AG04450 (cell line): ENCODE data around the gene NPHP4. TPM values are rescaled to one million over a fixed set of nuclear protein-coding genes. Genes with fewer than 3 reads are reported as not detected.

Experiments
- CTCF ChIA-PET: fragments of 300-600, 350-600 bp; formaldehyde crosslinking; extraction: SDS; loops from one replicate; lab custom pipeline; 2022; ENCODE audit warnings: antibody characterized with exemption, inconsistent platforms; lab: Charles Lee
- POLR2A ChIA-PET: fragments of 350-600 bp; formaldehyde crosslinking; extraction: SDS; loops from one replicate; lab custom pipeline; 2021; ENCODE audit warnings: antibody characterized with exemption, inconsistent platforms; lab: Yijun Ruan, JAX
- DNase-seq: peaks from one replicate; pipeline ENCODE4 v3.0.0-alpha.2; 2011; ENCODE audit warnings: low read depth, low spot score
- H3K27ac ChIP-seq: one replicate; pipeline ENCODE4 v1.5.1; 2012; ENCODE audit warnings: low read depth, low read length, control low read depth
- H3K27me3 ChIP-seq: one replicate; pipeline ENCODE4 v1.6.0; 2012; ENCODE audit warnings: low read length; ENCODE audit not compliant: control insufficient read depth, insufficient read depth
- H3K4me3 ChIP-seq: 2 replicates; pipeline ENCODE4 v1.5.1; 2011; ENCODE audit warnings: mild to moderate bottlenecking, low read depth, low read length, control low read depth
- H3K9me3 ChIP-seq: 2 replicates; pipeline ENCODE4 v1.5.1; 2012; ENCODE audit warnings: low read length; ENCODE audit not compliant: control insufficient read depth, insufficient read depth
- CTCF ChIP-seq: IDR thresholded peaks from 2 replicates; pipeline ENCODE4 v1.5.1; 2011; ENCODE audit warnings: low read depth, low read length, control low read depth, inconsistent platforms
- polyA plus RNA-seq: library from polyadenylated mRNA; depleted of rRNA; stranded (reverse); fragments of >200 nt; gene quantifications from 2 replicates; pipeline ENCODE4 v1.2.3, GENCODE V29; 2011

NPHP4 gene
- polyA plus RNA-seq, 1 experiment: 1.6 TPM

- DNase-seq: no peak
- ChIA-PET POLR2A (no interaction called here), CTCF (no interaction called here)
- Histone ChIP-seq H3K9me3 (no peaks in the 10 kb centered on the region; the same call in 1 of the 2 replicates), H3K27me3 (no peaks in the 10 kb centered on the region), H3K4me3 (no peak overlapping the region), H3K27ac (no peak overlapping the region)
- TF ChIP-seq CTCF: no peak
These were observed 105.5 kb downstream of the NPHP4 start for GRCh38 chr1:5886541-5887348.

- DNase-seq: no peak
- POLR2A ChIA-PET: no interaction called here
- Histone ChIP-seq H3K4me3 (no peak overlapping the region), H3K9me3 (no peaks in the 10 kb centered on the region; the same call in 1 of the 2 replicates), H3K27ac (no peak overlapping the region), H3K27me3 (no peaks in the 10 kb centered on the region)
- CTCF ChIA-PET: no interaction called here
- TF ChIP-seq CTCF: no peak
These were observed 106.1 kb downstream of the NPHP4 start for GRCh38 chr1:5886140-5886483.

- TF ChIP-seq CTCF: no peak
- no peak overlapping the region for H3K27ac ChIP-seq
- ChIA-PET CTCF (no interaction called here), POLR2A (no interaction called here)
- H3K9me3 ChIP-seq: no peaks in the 10 kb centered on the region; the same call in 1 of the 2 replicates
- no peak overlapping the region for H3K4me3 ChIP-seq
- no peaks in the 10 kb centered on the region for H3K27me3 ChIP-seq
- DNase-seq: no peak
These were observed 106.6 kb downstream of the NPHP4 start for GRCh38 chr1:5885471-5886139.

DNA sequence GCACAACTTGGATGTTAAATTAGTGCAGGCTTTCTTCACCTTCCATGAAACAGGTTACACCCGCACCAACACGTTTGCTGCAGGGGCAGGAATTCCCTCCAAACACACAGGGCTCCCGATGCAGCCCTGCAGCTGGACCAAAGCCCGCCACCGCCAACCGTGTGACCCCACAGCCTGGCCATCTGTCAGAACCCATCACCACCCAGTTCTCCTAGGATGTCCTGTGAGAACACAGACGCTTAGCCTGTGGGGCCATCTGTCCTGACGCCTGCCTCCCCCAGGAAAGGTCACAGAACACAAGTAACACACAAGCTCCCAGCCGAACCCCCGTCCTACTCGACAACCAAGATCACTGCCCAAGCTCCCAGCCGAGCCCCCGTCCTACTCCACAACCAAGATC lies 108.1 kb downstream of the NPHP4 start:
- CTCF ChIA-PET: no interaction called here
- H3K9me3 ChIP-seq: peaks cover 6% of the 10 kb centered on the region; the same call in 1 of the 2 replicates
- no peak for TF ChIP-seq CTCF
- H3K27me3 ChIP-seq: no peaks in the 10 kb centered on the region
- POLR2A ChIA-PET: no interaction called here
- no peak overlapping the region for H3K27ac ChIP-seq
- H3K4me3 ChIP-seq: no peak overlapping the region
- no peak for DNase-seq
